ENCODE measurements around the gene RSAD2. TPM values are rescaled to one million over a fixed set of nuclear protein-coding genes. Genes with fewer than 3 reads are reported as not detected.

The RSAD2 gene
- total and polyA plus RNA-seq, 9 of the 15 experiments (the other 6 are each of a cell fraction or from before 2014, with no cell fraction given) = 0.15 to 1.4 (median 0.28) TPM

GRCh38 chr2:6880200-6880733 is 2.7 kb downstream of the RSAD2 start (continued):
- TF ChIP-seq ZBTB40 (IDR thresholded peaks at IDR 0.05) = peak; percentile 42
- TF ChIP-seq ZBTB40 (CRISPR knock-in tag; IDR thresholded peaks at IDR 0.05) = no peak
- TF ChIP-seq EHMT2 (IDR thresholded peaks at IDR 0.05) = peak; percentile 71
- TF ChIP-seq, protein P1, sequence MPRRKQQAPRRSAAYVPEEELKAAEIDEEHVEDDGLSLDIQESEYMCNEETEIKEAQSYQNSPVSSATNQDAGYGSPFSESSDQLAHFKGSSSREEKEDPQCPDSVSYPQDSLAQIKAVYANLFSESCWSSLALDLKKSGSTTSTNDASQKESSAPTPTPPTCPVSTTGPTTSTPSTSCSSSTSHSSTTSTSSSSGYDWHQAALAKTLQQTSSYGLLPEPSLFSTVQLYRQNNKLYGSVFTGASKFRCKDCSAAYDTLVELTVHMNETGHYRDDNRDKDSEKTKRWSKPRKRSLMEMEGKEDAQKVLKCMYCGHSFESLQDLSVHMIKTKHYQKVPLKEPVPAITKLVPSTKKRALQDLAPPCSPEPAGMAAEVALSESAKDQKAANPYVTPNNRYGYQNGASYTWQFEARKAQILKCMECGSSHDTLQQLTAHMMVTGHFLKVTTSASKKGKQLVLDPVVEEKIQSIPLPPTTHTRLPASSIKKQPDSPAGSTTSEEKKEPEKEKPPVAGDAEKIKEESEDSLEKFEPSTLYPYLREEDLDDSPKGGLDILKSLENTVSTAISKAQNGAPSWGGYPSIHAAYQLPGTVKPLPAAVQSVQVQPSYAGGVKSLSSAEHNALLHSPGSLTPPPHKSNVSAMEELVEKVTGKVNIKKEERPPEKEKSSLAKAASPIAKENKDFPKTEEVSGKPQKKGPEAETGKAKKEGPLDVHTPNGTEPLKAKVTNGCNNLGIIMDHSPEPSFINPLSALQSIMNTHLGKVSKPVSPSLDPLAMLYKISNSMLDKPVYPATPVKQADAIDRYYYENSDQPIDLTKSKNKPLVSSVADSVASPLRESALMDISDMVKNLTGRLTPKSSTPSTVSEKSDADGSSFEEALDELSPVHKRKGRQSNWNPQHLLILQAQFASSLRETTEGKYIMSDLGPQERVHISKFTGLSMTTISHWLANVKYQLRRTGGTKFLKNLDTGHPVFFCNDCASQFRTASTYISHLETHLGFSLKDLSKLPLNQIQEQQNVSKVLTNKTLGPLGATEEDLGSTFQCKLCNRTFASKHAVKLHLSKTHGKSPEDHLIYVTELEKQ (CRISPR knock-in tag; IDR thresholded peaks at IDR 0.05) = no peak
- TF ChIP-seq TRIM24 (IDR thresholded peaks at IDR 0.05) = peak; percentile 91 to 95
- no peak for TF ChIP-seq BMI1 (IDR thresholded peaks at IDR 0.05; ENCODE audit: low read length)
- TF ChIP-seq SNIP1 (IDR thresholded peaks at IDR 0.05; ENCODE audit: low read depth) = no peak
- TF ChIP-seq COPS2 (conservative IDR thresholded peaks at IDR 0.05) = no peak
- TF ChIP-seq FOXM1 (IDR thresholded peaks at IDR 0.05; ENCODE audit: low read depth) = peak; percentile 84
- TF ChIP-seq FOXM1 (CRISPR knock-in tag; IDR thresholded peaks at IDR 0.05; ENCODE audit: low read depth) = no peak
- no peak for TF ChIP-seq KAT8 (IDR thresholded peaks at IDR 0.05; ENCODE audit: low read depth)
- no peak for TF ChIP-seq ZSCAN29 (IDR thresholded peaks at IDR 0.05)
- no peak for TF ChIP-seq FIP1L1 (IDR thresholded peaks at IDR 0.05; ENCODE audit: low read depth, low read length, poor library complexity, severe bottlenecking)
- TF ChIP-seq ZNF764 (CRISPR knock-in tag; IDR thresholded peaks at IDR 0.05; ENCODE audit: low read depth) = no peak
- TF ChIP-seq, protein P2, sequence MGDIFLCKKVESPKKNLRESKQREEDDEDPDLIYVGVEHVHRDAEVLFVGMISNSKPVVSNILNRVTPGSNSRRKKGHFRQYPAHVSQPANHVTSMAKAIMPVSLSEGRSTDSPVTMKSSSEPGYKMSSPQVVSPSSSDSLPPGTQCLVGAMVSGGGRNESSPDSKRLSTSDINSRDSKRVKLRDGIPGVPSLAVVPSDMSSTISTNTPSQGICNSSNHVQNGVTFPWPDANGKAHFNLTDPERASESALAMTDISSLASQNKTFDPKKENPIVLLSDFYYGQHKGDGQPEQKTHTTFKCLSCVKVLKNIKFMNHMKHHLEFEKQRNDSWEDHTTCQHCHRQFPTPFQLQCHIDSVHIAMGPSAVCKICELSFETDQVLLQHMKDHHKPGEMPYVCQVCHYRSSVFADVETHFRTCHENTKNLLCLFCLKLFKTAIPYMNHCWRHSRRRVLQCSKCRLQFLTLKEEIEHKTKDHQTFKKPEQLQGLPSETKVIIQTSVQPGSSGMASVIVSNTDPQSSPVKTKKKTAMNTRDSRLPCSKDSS (IDR thresholded peaks at IDR 0.05; ENCODE audit: low read depth, partially characterized antibody) = peak; percentile 81
- no peak for TF ChIP-seq ZBTB8A (IDR thresholded peaks at IDR 0.05; ENCODE audit: partially characterized antibody)
